Cardiac muscle cell (in vitro differentiated cells and primary cell): ENCODE measurements around the gene KIF14. TPM values are rescaled to one million over a fixed set of nuclear protein-coding genes. Genes with fewer than 3 reads are reported as not detected.
A peak's percentile ranks its signal among the peaks of the same experiment; 100 is the strongest.

ENCODE experiments used
- DNase-seq, 2 donors: peaks; one replicate each; pipeline versions ENCODE4 v3.0.0 to v3.0.0-alpha.2; 2010 to 2017; ENCODE audit warnings: low read depth in 1 of 2, low spot score in 1 of 2
- H3K27ac ChIP-seq: fragments of 200-600 bp; sonication (generic); 2 replicates; pipeline ENCODE4 v1.5.1; 2016
- H3K27me3 ChIP-seq: fragments of 200-600 bp; sonication (generic); 2 replicates; pipeline ENCODE4 v1.6.0; 2016; ENCODE audit warnings: control low read depth
- H3K36me3 ChIP-seq: fragments of 200-600 bp; sonication (generic); 2 replicates; pipeline ENCODE4 v1.5.1; 2016; ENCODE audit warnings: control low read depth
- H3K4me1 ChIP-seq: fragments of 200-600 bp; sonication (generic); 2 replicates; pipeline ENCODE4 v1.8.1; 2017; ENCODE audit warnings: low read depth, mild to moderate bottlenecking, mixed run types
- H3K4me3 ChIP-seq: fragments of 200-600 bp; sonication (generic); 2 replicates; pipeline ENCODE4 v1.5.1; 2016; ENCODE audit warnings: mild to moderate bottlenecking
- H3K9me3 ChIP-seq: fragments of 200-600 bp; sonication (generic); 2 replicates; pipeline ENCODE4 v1.5.1; 2017; ENCODE audit warnings: low read depth, mild to moderate bottlenecking, control low read depth
- CTCF ChIP-seq: IDR thresholded peaks from 2 replicates; pipeline ENCODE4 v1.5.1; 2012; ENCODE audit warnings: low read depth, mild to moderate bottlenecking, low read length
- polyA plus RNA-seq: library from polyadenylated mRNA; unstranded; fragments of >200 nt; fragmentation: Nextera tagmentation; extraction: Ambion mirVana; gene quantifications from 2 replicates; pipeline ENCODE4 v1.2.1, GENCODE V29; 2016
- total RNA-seq: library from RNA; depleted of rRNA; stranded (reverse); fragments of >200 nt; gene quantifications from 2 replicates; pipeline ENCODE4 v1.2.3, GENCODE V29; 2016

Gene KIF14
- total and polyA plus RNA-seq, 2 experiments from 2014 or later, result 1.7 to 14.2 TPM

- Histone ChIP-seq H3K4me1 (peaks cover 4% of the 10 kb centered on the region), H3K4me3 (no peak overlapping the region), H3K27ac (no peak overlapping the region), H3K36me3 (no peaks in the 10 kb centered on the region), H3K9me3 (no peaks in the 10 kb centered on the region), H3K27me3 (no peaks in the 10 kb centered on the region)
- peak in 1 of 2 donors; percentile 13 for DNase-seq
- TF ChIP-seq CTCF, result no peak
These were observed 9.4 kb upstream of the KIF14 start for GRCh38 chr1:200629876-200630514.

GRCh38 chr1:200628223-200628881 lies 7.8 kb upstream of the KIF14 start:
- peaks cover 8% of the 10 kb centered on the region for H3K4me1 ChIP-seq
- no peak for DNase-seq
- TF ChIP-seq CTCF, result no peak
- H3K4me3 ChIP-seq, result no peak overlapping the region
- no peaks in the 10 kb centered on the region for H3K27me3 ChIP-seq
- no peaks in the 10 kb centered on the region for H3K9me3 ChIP-seq
- H3K27ac ChIP-seq, result no peak overlapping the region
- H3K36me3 ChIP-seq, result no peaks in the 10 kb centered on the region

GRCh38 chr1:200627575-200628222 lies 7.1 kb upstream of the KIF14 start:
- Histone ChIP-seq H3K4me3 (no peak overlapping the region), H3K9me3 (no peaks in the 10 kb centered on the region), H3K4me1 (peaks cover 8% of the 10 kb centered on the region), H3K27ac (no peak overlapping the region), H3K27me3 (no peaks in the 10 kb centered on the region), H3K36me3 (no peaks in the 10 kb centered on the region)
- no peak for TF ChIP-seq CTCF
- DNase-seq, result no peak

- no peak for DNase-seq
- H3K27me3 ChIP-seq, result no peaks in the 10 kb centered on the region
- no peak overlapping the region for H3K27ac ChIP-seq
- H3K36me3 ChIP-seq, result no peaks in the 10 kb centered on the region
- H3K4me1 ChIP-seq, result peaks cover 8% of the 10 kb centered on the region
- no peak for TF ChIP-seq CTCF
- H3K4me3 ChIP-seq, result no peak overlapping the region
- no peaks in the 10 kb centered on the region for H3K9me3 ChIP-seq
These were observed 6.4 kb upstream of the KIF14 start for GRCh38 chr1:200626853-200627534.

GRCh38 chr1:200625381-200625824 lies 4.9 kb upstream of the KIF14 start:
- H3K9me3 ChIP-seq, result no peaks in the 10 kb centered on the region
- TF ChIP-seq CTCF, result no peak
- H3K36me3 ChIP-seq, result no peaks in the 10 kb centered on the region
- H3K27ac ChIP-seq, result no peak overlapping the region
- no peaks in the 10 kb centered on the region for H3K27me3 ChIP-seq
- no peak overlapping the region for H3K4me3 ChIP-seq
- peaks cover 8% of the 10 kb centered on the region for H3K4me1 ChIP-seq
- DNase-seq, result peak in 1 of 2 donors; percentile 18
